Omental fat pad (tissue), 4 donors: ENCODE results near the gene SYK. TPM values are rescaled to one million over a fixed set of nuclear protein-coding genes. Genes with fewer than 3 reads are reported as not detected.

Experiments
- ATAC-seq: fragments of 150-250 bp; one replicate; pipeline ENCODE4 v1.9.1; 2016; ENCODE audit warnings: mild to moderate bottlenecking, moderate library complexity; ENCODE audit not compliant: low FRiP score
- DNase-seq: peaks from one replicate; pipeline ENCODE4 v3.0.0-alpha.2; 2019; ENCODE audit warnings: low spot score
- total RNA-seq, 4 donors: library from RNA; depleted of rRNA; stranded (reverse); fragments of >200 nt; gene quantifications; one replicate each; pipeline ENCODE4 v1.1.0, GENCODE V29; 2016
- TF ChIP-seq, protein P1 (sequence below), 3 donors: fragments of 450-650 bp; IDR thresholded peaks; one replicate each; pipeline ENCODE4 v1.5.1; 2016 to 2017; ENCODE audit warnings: antibody characterized with exemption in 3 of 3, mild to moderate bottlenecking in 3 of 3, moderate library complexity in 2 of 3

Gene SYK
- total RNA-seq, 4 donors from 2014 or later: 12.4 to 36.1 (median 25.9) TPM

DNA sequence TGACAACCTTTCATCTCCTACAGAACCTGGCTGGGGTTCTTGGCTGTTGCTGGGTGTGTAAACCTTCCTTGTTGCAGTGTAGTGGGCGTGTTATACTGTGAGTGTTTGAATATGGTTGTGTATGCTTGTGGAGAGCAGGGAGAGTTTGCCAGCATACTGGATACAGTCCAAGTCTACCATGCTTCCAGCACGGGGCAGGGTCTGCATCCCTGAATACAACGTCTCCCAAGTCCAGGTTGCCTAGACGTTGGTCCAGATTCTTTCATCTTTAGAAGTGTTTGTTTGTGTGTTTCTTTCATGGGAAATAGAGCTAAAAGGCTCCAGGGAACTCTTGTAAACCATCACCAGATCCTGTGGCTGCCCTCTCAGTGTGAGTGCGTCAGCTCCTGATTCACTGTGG, 46.4 kb downstream of the SYK start:
- TF ChIP-seq, protein P1, sequence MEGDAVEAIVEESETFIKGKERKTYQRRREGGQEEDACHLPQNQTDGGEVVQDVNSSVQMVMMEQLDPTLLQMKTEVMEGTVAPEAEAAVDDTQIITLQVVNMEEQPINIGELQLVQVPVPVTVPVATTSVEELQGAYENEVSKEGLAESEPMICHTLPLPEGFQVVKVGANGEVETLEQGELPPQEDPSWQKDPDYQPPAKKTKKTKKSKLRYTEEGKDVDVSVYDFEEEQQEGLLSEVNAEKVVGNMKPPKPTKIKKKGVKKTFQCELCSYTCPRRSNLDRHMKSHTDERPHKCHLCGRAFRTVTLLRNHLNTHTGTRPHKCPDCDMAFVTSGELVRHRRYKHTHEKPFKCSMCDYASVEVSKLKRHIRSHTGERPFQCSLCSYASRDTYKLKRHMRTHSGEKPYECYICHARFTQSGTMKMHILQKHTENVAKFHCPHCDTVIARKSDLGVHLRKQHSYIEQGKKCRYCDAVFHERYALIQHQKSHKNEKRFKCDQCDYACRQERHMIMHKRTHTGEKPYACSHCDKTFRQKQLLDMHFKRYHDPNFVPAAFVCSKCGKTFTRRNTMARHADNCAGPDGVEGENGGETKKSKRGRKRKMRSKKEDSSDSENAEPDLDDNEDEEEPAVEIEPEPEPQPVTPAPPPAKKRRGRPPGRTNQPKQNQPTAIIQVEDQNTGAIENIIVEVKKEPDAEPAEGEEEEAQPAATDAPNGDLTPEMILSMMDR (IDR thresholded peaks at IDR 0.05): no peak
- no peak for ATAC-seq
- no peak for DNase-seq

DNA sequence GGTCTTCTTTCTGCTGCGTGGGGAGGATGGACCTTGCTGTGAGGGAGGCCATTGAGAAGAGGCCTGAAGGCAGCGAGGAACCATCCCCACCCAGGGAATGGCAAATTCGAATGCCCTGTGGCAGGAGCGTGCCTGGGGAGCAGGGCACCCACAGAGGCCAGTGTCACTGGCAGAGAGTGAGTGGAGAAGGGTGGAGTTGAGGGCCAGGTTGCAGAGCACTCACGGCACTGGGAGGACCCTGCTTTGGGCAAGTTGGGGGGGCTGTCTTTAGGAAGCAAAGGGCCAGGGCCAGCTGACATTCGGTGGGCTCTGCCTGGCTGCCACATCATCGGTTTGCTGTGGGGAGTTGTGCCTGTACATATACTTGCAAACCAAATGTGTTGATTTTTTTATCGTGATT, 47.2 kb downstream of the SYK start:
- no peak for ATAC-seq
- TF ChIP-seq, protein P1 (IDR thresholded peaks at IDR 0.05): no peak
- no peak for DNase-seq

DNA sequence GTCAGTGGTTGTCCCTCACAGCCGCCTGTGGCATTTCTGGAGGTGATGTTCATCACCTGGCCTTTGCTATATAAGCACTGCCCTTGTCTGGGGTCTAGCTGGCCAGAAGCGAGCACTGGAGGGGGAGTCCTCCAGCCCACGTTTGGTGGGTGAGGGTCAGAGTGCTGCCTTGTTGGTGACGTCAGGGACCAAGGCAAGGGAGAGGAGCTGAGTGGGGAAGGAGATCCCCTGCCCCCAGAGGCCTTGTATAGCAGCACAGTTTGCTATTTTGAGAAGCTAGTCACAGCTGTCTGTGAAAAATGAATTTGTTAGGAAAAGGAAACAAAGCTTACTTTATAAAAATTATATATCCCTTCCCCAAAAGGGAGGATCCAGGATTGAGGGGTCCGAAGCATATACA, 49.8 kb downstream of the SYK start:
- no peak for DNase-seq
- TF ChIP-seq, protein P1 (IDR thresholded peaks at IDR 0.05): no peak
- no peak for ATAC-seq

DNA sequence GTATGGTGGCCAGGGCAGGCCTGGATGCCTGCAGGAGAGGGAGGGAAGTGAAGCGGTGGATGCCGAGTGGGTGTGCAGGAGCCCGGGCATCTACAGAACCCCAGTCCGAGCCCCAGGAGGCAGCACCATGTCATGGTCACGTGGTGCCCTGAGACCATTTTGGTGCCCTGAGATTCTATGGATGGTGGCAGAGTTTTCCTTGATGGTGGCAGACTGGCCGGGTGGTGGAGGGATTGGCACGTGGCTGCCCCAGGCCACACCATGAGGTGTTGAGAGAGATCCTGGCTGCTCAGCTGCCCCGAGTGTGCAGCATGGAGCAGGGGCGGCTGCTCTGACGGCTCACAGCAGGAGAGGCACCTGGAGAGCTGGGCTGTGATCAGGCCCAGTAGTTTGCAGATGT, 52.3 kb downstream of the SYK start:
- TF ChIP-seq, protein P1 (IDR thresholded peaks at IDR 0.05): no peak
- no peak for ATAC-seq
- no peak for DNase-seq

DNA sequence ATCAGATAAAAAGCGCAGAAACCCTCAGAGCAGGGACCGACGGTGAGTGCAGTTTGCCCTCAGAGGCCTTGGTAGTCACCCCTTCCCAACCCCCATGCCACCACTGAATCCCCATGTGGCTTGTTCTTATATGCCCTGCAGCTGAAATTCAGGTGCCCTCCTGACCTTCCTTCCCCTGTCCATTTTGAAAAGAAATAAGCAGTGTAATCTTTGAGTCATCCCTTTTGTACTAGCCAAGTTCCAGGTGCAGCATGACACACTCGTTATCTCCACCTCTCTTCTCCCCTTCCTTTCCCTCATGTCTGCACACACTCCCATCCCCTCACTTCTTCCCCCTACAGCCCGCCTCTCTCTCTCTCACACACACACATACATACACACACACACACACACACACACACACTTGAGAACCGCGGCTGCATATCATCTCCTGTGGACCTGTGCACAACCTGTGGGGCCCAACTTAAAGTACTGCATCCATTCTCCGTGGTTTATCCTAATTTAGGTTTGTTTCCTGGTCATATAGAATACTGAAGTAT, 53.1 kb downstream of the SYK start:
- DNase-seq: no peak
- ATAC-seq: no peak
- TF ChIP-seq, protein P1 (IDR thresholded peaks at IDR 0.05): no peak

DNA sequence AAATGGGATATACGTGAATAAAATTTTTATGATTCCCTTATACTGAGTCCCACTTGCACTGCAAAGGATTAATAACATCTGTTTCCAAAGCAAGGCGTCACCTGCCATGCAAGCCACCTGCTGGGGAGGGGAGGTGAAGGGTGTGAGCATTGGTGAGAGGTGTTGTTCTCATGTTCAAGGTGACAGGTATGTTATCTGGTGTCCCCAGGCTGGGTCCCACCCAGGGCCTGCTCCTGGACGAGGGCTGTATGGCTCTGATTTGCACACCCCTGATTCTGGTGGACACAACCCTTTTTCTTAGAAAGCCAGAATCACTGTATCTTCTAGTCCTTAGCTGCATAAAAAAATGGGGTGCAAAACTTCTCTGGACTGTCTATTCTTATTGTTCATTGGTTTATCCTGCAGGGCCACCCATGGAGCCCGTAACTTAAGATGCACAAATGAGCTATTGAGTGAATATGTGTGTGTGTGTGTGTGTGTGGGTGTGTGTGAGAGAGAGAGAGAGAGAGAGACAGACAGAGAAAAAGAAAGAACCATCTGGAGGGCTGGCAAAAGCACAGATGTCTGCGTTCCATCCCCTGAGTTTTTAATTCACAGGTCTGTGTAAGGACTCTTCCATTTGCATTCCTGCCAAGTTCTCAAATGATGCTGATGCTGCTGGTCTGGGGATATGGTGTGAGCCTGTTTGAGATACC, 53.7 kb downstream of the SYK start:
- ATAC-seq: no peak
- TF ChIP-seq, protein P1 (IDR thresholded peaks at IDR 0.05): no peak
- no peak for DNase-seq

DNA sequence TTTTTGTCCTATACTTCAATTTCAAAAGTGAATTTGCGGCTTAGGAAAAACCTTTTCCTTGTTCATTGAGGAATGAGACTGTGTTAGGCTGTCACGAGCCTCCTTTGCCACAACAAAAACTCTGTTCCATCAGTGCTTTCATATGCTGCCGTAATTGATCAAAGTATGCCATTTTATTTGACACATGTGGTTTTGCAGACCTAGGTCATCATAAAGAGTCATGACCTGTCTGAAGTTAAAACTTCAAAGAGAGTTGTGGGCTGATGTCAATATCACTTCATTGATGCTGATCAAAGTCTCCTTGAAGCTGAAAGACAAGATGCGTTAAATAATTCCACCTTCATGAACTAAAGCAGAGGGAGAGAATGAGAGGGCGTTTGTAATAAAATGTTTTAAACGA, 55.5 kb downstream of the SYK start:
- no peak for DNase-seq
- ATAC-seq: no peak
- TF ChIP-seq, protein P1 (IDR thresholded peaks at IDR 0.05): no peak
